HG03378 (cell line): ENCODE measurements around the gene DGKG.

ENCODE experiments used
- ATAC-seq: cut with Tn5 transposase; IDR thresholded peaks from one replicate; pipeline ENCODE4 v1.9.1; 2021; ENCODE audit warnings: mild to moderate bottlenecking, moderate library complexity; ENCODE audit not compliant: unreplicated experiment

Gene DGKG

GRCh38 chr3:186178412-186178811 lies 183.6 kb downstream of the DGKG start:
- no peak for ATAC-seq

- ATAC-seq, result no peak
Measured at GRCh38 chr3:186176373-186176990, 185.6 kb downstream of the DGKG start.

DNA sequence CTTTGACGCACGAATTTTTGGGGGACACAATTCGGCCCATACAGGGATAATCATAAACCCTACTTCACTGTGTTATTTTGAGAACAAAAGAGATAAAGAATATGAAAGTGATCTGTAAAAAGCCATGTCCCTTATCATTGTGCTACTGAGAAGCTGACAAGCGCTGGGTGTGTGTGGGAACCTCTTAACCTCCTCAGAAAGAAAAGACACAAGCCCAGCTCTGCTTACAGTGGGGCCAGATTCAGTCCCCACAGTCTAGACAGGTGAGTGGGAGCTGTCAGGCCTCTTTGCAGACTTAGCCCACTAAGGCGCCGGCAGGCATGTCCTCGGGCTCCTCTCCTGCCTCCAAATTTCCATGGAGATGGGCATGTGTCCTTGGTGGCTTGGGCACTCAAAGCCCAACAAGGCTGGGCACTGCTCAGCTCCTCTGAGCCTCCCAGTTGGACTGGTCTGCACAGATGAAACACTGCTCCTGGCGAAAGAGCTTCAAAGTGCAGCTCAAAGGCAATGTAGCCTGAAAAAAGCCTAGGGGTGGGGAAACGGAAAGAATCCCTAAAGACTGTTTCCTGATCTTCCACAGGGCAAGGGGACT lies 188.7 kb downstream of the DGKG start:
- no peak for ATAC-seq

DNA sequence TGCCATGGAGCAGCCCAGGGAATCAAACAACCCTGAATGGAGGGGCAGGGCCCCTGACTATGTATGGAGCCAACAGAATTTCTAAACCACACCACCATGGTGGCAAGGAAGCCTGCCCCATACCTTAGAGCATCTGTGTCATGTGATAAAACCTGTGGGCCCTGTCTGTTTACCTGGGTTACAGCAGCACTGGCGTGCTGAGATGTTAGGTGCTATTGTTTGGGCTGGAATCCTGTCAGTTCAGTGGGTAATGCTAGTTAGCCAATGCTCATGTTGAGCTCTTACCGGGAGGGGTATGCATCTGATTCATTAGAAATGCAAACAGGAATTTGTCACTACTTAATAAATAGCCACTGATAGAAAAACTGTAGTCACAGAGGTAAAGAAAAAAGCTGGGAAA lies 189.7 kb downstream of the DGKG start:
- no peak for ATAC-seq

DNA sequence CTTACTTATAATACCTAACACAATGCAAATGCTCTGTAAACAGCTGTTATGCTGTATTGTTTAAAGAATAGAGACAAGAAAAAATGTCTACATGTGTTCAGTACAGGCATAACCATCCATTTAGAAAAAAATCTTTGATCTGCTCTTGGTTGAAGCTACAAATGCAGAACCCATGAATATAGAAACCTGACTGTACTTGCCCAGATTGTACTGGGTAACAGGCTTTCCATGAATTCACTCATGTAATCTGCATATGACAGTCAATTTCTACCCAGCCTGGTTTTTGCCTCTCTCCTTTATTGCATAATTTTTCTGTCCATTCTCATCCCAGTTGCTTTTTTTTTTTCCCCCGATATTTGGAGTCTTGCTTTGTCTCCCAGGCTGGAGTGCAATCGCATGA lies 190.5 kb downstream of the DGKG start:
- ATAC-seq, result no peak

DNA sequence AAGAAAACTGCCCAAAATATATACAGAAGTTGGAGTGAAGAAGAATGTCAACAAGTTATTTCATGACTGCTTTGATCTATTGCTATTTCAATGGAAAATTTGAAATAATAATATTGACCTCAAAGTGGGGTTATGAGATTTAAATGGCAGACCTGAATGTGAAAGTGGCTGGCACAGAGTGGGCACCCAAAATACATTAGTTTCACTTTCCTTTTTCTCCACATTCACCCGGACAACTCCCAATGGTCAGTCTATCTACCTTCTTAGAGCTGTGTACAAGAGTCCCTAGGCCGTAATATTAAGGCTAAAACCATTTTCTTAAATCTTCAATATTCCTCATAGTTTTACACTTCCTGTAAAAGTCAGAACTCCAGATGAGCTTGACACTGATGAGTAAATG lies 191.5 kb downstream of the DGKG start:
- ATAC-seq, result no peak

- ATAC-seq, result no peak
Measured at GRCh38 chr3:186169379-186169778, 192.7 kb downstream of the DGKG start.

DNA sequence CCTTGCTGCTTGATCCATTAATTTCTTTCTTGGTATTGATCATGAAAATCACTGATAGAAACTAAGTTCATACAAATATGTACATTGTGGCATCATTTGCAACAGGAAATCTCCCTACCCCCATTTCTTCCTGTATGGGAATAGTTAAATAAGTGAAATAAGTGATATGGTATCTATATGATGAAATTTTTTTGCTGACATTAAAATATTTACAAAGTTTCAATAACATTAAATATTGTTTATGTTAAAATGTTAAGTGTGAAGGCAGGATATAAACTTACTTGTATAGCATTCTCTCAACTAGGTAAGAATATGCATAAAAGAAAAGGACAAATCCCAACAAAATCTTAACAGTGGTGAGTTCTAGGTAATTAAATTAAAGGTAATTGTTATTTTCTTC lies 193.1 kb downstream of the DGKG start:
- ATAC-seq, result no peak

GRCh38 chr3:186167646-186168395 lies 194.2 kb downstream of the DGKG start:
- ATAC-seq, result no peak

DNA sequence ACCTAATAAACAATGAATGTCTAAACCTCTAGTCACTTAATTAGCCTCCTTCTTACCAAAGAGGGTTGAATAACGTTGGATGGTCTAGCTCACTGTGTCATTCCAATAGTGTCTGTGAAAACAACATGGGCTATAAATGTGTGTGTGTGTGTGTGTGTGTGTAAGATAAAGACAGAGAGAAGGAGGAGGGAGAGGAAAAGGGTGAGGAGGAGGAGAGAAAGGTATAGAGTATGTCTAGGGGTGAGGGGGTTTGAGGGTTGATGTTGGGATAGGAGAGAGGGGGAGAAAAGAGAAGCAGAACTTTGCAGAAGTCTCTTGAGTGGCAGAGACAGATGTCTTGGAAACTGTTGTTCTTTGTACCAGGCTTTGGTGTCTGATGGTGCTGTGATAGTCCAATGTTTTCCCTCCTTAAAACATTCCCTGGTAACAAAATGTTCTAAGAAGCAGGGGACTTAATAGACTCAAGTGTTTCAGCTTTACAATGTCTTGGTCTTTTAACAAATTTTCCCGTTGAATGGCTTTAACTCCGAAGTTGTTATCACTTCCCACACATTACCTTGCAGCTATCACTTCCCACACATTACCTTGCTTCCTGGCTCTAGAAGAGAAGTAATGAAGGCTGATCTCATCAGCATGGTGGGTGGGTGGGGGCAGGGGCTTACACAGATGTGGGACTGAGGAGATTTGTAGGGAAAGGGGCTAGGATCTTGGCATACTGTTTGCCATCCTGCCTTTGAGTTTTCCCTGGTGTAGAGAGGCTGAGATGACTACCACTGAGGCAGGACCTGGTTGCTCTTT lies 195.3 kb downstream of the DGKG start:
- ATAC-seq, result no peak

DNA sequence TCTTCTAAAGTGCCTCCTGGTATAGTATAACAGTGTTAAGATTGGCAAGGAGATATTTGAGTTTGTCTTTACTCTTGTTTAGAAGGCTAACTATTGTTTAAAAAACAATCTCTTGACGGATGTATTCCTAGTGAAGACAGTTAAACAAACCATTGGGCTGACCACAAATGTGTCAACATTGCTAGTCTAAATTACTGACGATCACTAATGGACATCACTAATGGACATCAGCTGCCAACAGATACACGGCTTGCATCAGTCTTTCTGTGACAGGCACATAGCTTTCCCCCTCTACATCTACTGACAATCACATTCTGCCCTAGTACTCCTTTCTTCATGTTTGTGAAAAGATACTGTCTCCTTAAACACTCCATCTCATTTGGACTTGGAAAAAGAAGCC lies 196.0 kb downstream of the DGKG start:
- ATAC-seq, result no peak

- ATAC-seq, result no peak
Measured at GRCh38 chr3:186165331-186165730, 196.7 kb downstream of the DGKG start.

- ATAC-seq, result no peak
Measured at GRCh38 chr3:186164696-186165095, 197.3 kb downstream of the DGKG start.

- ATAC-seq, result no peak
Measured at GRCh38 chr3:186162221-186162620, 199.8 kb downstream of the DGKG start.

GRCh38 chr3:186160691-186161243 lies 201.3 kb downstream of the DGKG start:
- ATAC-seq, result no peak

DNA sequence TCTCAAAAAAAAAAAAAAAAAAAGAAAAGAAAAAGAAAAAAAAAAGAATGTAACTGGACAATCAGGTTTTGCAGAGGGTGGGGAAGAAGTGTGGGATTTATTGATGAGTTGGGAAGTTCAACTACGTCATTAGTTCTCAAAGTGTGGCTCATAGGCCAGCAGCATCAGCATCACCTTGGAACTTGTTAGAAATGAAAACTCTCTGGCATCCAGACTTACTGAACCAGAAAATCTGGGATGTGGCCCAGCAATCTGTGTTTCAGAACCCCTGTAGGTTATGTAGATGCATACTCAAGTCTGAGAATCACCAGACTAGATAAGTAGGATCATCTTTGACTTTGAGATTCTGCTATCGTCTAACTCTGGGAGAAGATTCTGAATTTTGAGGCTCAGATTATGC lies 207.4 kb downstream of the DGKG start:
- no peak for ATAC-seq

DNA sequence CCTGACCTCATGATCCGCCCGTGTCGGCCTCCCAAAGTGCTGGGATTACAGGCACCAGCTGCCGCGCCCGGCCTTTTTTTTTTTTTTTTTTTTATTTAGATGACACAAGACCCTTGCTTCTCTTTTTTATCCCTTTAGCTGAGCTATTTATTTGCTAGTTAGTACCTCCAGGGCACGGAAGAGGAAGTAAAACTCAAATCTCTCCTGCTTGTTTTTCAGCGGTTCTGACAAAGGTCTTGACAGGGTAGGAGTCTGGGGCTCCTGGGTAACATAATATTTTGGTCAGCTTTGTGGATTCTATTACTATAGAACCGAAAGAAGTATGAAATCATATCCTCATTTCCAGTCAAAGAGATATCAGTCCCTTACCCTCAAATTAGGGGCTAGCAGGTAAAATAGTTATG lies 209.1 kb downstream of the DGKG start:
- peak; percentile 95 for ATAC-seq

DNA sequence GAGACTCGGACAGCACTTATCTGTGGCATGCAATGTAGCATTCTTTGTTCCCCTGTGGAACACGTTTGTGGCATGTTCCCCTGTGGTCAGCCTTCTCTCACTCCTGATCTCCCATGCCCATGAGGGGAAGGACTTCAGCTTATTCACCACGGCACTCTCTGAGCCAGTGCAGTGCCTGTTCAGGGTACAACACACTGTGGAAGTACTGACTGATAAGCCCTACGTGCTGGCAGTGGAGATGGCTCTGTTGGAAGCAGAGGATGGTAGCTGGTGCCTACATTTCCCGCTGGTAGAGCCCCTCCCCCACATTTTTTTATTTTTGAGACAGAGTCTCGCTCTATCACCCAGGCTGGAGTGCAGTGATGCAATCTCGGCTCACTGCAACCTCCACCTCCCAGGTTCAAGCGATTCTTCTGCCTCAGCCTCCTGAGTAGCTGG lies 209.7 kb downstream of the DGKG start:
- ATAC-seq, result no peak

DNA sequence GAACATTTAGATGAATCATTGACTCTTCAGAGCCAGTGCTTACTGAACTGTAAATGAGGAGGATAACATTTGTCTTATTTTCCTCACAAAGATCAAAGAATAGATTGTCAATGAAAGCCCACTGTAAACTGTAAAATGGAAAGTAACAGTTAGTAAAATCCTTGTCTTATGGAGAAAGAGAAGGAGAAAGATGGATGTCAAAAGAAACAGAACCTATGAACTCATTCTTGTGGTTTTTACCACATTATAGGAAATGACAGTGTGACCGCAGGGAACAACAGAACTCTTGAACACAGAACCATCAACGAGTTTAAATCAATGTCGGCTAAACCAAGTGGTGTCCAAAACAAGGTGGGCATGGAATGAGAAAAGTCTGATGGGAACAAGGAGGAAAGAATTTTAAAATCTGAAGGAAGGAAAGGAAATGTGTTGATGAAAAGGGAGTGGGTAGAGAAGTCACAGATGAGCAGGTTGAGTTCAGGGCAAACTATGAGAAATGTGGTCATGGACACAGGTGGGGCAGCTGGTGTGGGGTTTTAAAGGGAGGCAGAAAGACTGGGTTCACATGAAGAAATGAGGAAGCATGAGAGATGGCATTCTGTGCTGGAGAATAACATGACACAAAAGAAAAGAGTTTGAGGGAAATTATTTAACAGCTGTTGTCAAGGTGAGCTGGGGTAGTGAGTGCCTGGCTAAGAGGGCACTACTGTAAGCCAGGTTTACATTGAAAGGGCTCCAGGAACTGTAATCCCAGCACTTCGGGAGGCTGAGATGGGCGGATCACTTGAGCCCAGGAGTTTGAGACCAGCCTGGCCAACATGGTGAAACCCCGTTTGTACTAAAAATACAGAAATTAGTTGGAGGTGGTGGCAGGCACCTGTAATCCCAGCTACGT lies 210.7 kb downstream of the DGKG start:
- ATAC-seq, result no peak
